ENCODE measurements around the gene NDUFS3.

DNA sequence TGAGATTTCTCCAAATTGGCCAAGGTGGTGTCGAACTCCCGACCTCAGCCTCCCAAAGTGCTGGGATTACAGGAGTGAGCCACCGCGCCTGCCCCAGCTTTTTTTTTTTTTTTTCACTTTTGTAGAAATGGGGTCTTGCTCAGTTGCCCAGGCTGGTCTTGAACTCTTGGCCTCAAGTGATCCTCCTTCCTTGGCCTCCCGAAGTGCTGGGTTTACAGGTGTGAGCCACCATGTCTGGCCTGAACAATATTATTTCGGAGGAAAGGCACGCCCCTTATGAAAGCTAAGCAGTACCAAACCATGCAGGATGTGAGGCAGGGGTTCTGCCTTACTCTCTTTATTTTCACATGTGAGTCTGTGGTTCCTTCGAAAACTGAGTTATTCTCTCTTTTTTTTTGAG is 47.4 kb downstream of the NDUFS3 start:
- no peak for TF ChIP-seq POLR2A (IDR thresholded peaks at IDR 0.05)
- TF ChIP-seq, protein P1, sequence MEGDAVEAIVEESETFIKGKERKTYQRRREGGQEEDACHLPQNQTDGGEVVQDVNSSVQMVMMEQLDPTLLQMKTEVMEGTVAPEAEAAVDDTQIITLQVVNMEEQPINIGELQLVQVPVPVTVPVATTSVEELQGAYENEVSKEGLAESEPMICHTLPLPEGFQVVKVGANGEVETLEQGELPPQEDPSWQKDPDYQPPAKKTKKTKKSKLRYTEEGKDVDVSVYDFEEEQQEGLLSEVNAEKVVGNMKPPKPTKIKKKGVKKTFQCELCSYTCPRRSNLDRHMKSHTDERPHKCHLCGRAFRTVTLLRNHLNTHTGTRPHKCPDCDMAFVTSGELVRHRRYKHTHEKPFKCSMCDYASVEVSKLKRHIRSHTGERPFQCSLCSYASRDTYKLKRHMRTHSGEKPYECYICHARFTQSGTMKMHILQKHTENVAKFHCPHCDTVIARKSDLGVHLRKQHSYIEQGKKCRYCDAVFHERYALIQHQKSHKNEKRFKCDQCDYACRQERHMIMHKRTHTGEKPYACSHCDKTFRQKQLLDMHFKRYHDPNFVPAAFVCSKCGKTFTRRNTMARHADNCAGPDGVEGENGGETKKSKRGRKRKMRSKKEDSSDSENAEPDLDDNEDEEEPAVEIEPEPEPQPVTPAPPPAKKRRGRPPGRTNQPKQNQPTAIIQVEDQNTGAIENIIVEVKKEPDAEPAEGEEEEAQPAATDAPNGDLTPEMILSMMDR (IDR thresholded peaks at IDR 0.05) = no peak
